GM12872 (cell line): ENCODE results near the gene CABP1.

Source experiments
- TF ChIP-seq, protein P1 (sequence below): IDR thresholded peaks from 3 replicates; pipeline ENCODE4 v1.5.1; 2011; ENCODE audit warnings: low read depth, mild to moderate bottlenecking, low read length, moderate library complexity; ENCODE audit not compliant: insufficient read depth

The CABP1 gene

GRCh38 chr12:120688527-120689071, 48.2 kb downstream of the CABP1 start:
- TF ChIP-seq, protein P1, sequence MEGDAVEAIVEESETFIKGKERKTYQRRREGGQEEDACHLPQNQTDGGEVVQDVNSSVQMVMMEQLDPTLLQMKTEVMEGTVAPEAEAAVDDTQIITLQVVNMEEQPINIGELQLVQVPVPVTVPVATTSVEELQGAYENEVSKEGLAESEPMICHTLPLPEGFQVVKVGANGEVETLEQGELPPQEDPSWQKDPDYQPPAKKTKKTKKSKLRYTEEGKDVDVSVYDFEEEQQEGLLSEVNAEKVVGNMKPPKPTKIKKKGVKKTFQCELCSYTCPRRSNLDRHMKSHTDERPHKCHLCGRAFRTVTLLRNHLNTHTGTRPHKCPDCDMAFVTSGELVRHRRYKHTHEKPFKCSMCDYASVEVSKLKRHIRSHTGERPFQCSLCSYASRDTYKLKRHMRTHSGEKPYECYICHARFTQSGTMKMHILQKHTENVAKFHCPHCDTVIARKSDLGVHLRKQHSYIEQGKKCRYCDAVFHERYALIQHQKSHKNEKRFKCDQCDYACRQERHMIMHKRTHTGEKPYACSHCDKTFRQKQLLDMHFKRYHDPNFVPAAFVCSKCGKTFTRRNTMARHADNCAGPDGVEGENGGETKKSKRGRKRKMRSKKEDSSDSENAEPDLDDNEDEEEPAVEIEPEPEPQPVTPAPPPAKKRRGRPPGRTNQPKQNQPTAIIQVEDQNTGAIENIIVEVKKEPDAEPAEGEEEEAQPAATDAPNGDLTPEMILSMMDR: no peak

DNA sequence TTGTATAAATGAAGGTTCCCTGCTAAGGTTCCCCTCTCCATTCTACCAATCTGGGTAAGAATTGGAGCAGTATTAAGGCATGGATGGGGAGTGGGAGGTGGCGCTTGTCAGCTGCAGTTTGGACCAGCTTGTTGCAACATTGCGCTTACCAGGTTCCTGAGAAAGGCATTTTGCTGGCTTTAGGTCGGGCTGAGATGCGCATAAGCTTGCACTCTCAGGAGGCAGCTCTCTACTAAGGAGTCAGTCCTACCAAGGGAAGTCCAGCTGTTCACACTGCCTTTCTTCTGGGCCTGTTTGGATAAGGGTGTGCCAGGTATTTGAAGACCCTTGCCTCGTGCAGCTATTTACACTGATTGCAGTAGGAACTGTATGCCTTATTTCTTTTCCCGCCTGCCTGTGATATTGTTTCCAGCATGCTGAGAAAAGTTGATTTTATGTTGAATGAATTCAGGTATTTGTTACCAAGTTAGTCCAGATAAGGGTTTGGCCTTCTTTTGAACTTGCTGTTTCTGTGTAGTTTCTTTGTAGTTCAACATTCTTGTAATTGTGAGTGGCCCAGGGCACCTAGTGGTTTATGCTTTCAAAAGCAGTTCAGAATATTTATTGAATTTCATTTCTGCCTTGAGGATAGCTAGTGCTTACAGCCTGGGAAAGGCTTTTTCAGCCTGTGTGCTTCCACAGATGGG, 49.1 kb downstream of the CABP1 start:
- TF ChIP-seq, protein P1: no peak

- TF ChIP-seq, protein P1: no peak
These were observed 49.6 kb downstream of the CABP1 start for GRCh38 chr12:120690083-120690450.

GRCh38 chr12:120690978-120691377, 50.6 kb downstream of the CABP1 start:
- TF ChIP-seq, protein P1: no peak

DNA sequence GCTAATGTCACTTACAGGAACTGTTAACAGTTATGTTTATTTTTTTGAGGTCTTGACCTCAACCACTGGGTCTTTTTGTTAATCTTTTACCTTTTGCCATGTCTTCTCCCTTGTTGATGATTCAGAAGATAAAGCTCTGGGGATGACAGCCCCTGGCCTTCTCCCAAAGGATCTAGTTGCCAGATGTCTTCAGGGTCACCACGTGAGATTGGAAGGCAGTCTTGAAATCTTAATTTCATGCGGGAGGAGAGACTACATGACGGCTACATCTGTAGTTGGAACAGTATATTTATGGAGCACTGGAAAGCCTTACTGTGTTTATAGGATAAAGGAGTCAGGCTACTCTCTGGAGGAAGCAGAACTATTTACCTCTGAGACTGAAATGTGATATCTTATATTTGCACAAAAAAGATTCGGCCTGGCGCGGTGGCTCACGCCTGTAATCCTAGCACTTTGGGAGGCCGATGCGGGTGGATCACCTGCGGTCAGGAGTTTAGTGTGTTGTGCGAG, 52.2 kb downstream of the CABP1 start:
- TF ChIP-seq, protein P1: no peak

GRCh38 chr12:120693848-120694247, 53.4 kb downstream of the CABP1 start:
- TF ChIP-seq, protein P1: no peak

DNA sequence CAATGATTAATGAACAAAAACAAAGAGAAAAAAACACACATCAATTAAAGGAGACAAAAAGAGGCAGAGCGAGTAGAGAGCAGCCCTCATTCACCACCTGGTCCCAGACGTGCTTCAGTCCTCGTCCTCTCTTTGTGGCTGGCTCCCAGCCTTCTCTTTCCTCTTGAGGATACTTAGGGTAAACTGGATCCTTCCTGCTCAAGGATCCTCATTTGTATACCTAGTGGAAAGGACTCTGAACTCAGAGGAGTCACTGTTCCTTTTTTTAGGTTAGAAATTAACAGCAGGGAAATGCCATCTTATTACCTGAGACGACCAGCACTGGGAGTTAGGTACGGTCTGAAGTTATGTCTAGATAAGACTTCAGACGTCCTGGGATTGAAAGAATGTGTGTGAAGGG, 56.2 kb downstream of the CABP1 start:
- TF ChIP-seq, protein P1: no peak
